Measurements from ENCODE around the gene PPY. TPM values are rescaled to one million over a fixed set of nuclear protein-coding genes. Genes with fewer than 3 reads are reported as not detected.
"Not testable (repeated sequence)": the region's sequence is repeated elsewhere in the genome, so short reads cannot be mapped to it uniquely, and the experiment has no call there.

The PPY gene
- total RNA-seq, 3 donors from 2014 or later: not detected

DNA sequence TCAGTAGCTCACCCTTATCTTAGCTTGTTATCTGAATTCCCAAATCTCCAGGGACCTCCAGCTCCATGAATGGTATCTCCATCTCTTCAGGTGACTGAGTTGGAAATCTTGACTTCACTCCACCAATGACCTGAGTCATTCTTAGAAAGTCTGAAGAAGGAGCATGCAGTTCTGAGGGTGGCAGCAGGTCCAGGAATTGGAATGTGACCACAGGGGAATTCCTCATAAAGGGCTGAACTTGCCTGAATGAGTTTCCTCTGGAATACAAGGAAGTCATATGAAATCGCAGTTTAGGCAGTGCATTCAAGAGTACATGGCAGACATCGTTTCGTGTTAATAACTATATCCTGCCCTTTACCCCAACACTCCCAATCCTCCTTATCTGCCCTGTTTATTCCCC is 24.0 kb upstream of the PPY start:
- no peak for DNase-seq (ENCODE audit: low spot score in 2 of 2)
- no peaks in the 10 kb centered on the region for H3K9me3 ChIP-seq
- H3K27me3 ChIP-seq: no peaks in the 10 kb centered on the region
- intact Hi-C loops (cut with DNase I; ENCODE audit: low total_unique reads): no loop called here
- no peaks in the 10 kb centered on the region for H3K4me1 ChIP-seq
- H3K4me3 ChIP-seq: no peak overlapping the region
- H3K27ac ChIP-seq: no peak overlapping the region
- H3K36me3 ChIP-seq: no peaks in the 10 kb centered on the region
- TF ChIP-seq POLR2A (IDR thresholded peaks at IDR 0.05) (no peak), POLR2AphosphoS5 (IDR thresholded peaks at IDR 0.05) (no peak)
- TF ChIP-seq, protein P1, sequence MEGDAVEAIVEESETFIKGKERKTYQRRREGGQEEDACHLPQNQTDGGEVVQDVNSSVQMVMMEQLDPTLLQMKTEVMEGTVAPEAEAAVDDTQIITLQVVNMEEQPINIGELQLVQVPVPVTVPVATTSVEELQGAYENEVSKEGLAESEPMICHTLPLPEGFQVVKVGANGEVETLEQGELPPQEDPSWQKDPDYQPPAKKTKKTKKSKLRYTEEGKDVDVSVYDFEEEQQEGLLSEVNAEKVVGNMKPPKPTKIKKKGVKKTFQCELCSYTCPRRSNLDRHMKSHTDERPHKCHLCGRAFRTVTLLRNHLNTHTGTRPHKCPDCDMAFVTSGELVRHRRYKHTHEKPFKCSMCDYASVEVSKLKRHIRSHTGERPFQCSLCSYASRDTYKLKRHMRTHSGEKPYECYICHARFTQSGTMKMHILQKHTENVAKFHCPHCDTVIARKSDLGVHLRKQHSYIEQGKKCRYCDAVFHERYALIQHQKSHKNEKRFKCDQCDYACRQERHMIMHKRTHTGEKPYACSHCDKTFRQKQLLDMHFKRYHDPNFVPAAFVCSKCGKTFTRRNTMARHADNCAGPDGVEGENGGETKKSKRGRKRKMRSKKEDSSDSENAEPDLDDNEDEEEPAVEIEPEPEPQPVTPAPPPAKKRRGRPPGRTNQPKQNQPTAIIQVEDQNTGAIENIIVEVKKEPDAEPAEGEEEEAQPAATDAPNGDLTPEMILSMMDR (IDR thresholded peaks at IDR 0.05): no peak

DNA sequence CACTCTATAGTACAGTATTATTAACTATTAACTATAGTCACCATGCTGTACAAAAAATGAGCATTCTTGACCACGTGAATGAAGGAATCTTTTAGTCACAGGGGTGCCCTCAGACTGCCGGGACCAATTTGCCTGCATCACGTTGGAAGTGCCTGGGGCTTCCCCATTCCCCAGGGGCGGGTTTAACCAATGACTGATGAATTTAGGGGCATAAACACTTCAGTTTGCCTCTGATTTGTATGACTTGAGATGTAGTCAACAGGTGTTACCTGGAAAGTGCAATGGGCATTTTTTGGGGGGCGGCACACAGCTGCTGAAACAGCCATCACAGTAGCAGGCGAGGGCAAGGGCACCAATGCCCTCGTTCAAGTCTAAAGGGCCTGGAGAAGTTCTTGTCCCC is 20.2 kb upstream of the PPY start:
- Histone ChIP-seq H3K9me3 (no peaks in the 10 kb centered on the region), H3K4me1 (no peaks in the 10 kb centered on the region), H3K27ac (no peak overlapping the region), H3K36me3 (no peaks in the 10 kb centered on the region), H3K27me3 (no peaks in the 10 kb centered on the region), H3K4me3 (no peak overlapping the region)
- TF ChIP-seq POLR2AphosphoS5 (IDR thresholded peaks at IDR 0.05): no peak
- TF ChIP-seq, protein P1 (IDR thresholded peaks at IDR 0.05): no peak
- intact Hi-C loops (cut with DNase I; ENCODE audit: low total_unique reads): no loop called here
- no peak for DNase-seq (ENCODE audit: low spot score in 2 of 2)

DNA sequence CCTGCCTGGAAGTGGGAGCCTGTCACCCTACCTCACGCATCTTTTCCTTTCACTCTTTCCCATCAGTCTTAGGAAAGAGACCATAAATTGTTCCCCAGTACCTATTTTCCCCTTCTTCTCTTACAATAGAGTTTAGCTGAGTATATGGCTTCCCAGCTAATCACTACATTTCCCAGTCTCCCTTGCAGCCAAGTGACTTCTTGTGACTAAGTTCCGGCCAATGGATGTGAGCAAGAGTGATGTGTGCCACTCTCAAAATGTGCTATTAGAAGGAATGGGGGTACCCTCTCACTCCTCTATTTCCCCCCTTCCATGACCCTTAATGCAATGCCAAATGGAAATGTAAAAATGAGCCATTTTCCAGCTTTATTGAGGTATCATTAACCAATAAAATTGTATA is 19.7 kb upstream of the PPY start:
- no peaks in the 10 kb centered on the region for H3K4me1 ChIP-seq
- no peaks in the 10 kb centered on the region for H3K36me3 ChIP-seq
- no peak overlapping the region for H3K27ac ChIP-seq
- intact Hi-C loops (cut with DNase I; ENCODE audit: low total_unique reads): no loop called here
- H3K4me3 ChIP-seq: no peak overlapping the region
- no peaks in the 10 kb centered on the region for H3K9me3 ChIP-seq
- no peak for DNase-seq (ENCODE audit: low spot score in 2 of 2)
- H3K27me3 ChIP-seq: no peaks in the 10 kb centered on the region
- TF ChIP-seq POLR2A (IDR thresholded peaks at IDR 0.05) (no peak), POLR2AphosphoS5 (IDR thresholded peaks at IDR 0.05) (no peak)
- TF ChIP-seq, protein P1 (IDR thresholded peaks at IDR 0.05): no peak

DNA sequence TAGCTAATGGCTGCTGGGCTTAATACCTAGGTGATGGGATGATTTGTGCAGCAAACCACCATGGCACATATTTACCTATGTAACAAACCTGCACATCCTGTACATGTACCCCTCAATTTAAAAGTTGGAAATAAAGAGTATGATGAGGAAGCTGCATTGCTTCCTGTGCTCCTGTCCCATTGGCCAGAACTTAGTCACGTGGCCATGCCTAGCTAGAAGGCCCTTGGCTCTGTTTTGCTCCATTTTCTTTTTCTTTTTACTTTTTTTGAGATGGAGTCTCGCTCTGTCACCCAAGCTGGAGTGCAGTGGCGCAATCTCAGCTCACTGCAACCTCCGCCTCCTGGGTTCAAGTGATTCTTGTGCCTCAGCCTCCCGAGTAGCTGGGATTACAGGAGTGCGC is 19.0 kb upstream of the PPY start:
- H3K27ac ChIP-seq; H3K27me3 ChIP-seq; H3K9me3 ChIP-seq; DNase-seq (ENCODE audit: low spot score in 2 of 2); intact Hi-C loops (cut with DNase I; ENCODE audit: low total_unique reads); H3K4me1 ChIP-seq; H3K4me3 ChIP-seq; H3K36me3 ChIP-seq: not testable (repeated sequence)

DNA sequence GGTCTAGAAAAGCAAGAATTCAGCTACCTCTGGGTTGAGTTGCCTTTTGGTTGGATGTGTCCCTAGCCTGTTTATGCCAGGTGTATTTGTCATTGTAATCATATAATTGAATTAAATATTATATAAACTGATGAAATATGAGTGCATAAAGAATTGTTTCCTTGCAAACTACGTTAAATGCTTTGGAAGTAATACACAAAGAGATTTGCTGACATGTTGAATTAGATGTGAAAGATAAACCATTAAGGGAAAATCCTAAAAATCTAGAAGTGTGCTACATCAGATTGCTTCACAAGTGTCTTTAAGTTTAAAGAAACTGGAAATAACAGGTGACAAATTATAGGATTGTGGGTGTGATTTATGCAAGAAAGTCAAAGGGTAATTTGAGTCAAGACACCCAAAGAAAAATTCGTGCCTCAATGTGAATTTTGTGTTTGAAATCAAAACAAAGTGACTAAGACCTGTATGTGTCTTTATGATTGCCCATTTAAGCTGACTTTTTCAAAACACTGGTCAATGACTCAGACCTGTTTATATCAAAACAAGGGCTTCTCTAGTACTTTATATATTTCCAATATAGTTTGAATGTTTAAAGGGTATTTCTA is 16.6 kb upstream of the PPY start:
- DNase-seq (ENCODE audit: low spot score in 2 of 2): no peak
- Histone ChIP-seq H3K4me1 (no peaks in the 10 kb centered on the region), H3K27me3 (no peaks in the 10 kb centered on the region), H3K36me3 (no peaks in the 10 kb centered on the region), H3K4me3 (no peak overlapping the region), H3K9me3 (no peaks in the 10 kb centered on the region), H3K27ac (no peak overlapping the region)
- intact Hi-C loops (cut with DNase I; ENCODE audit: low total_unique reads): no loop called here
- TF ChIP-seq POLR2AphosphoS5 (IDR thresholded peaks at IDR 0.05): no peak
- TF ChIP-seq, protein P1 (IDR thresholded peaks at IDR 0.05): no peak

DNA sequence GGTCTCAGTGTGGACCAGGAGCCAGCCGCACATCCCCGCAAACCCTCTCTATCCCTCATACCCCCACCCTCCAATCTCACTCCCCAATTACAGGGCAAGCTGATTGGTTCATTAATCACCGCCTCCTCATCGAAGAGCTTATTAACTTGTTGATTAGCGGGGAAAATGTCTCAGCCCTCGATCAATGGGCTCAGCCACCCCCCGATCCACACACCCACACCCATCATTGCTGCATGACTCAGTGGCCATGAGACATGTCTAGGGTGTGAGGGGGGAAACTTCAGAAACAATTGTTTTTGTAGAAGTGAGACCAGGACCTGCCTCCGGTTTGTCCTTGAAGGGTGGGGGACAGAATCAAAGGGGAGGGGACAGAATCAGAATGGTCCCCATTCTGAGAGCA is 13.9 kb upstream of the PPY start:
- no peaks in the 10 kb centered on the region for H3K36me3 ChIP-seq
- TF ChIP-seq POLR2AphosphoS5 (IDR thresholded peaks at IDR 0.05) (no peak), POLR2A (IDR thresholded peaks at IDR 0.05) (no peak)
- TF ChIP-seq, protein P1 (IDR thresholded peaks at IDR 0.05): no peak
- H3K4me1 ChIP-seq: no peaks in the 10 kb centered on the region
- no peak overlapping the region for H3K27ac ChIP-seq
- H3K4me3 ChIP-seq: no peak overlapping the region
- peaks cover 4 to 23% of the 10 kb centered on the region in 2 donors for H3K27me3 ChIP-seq
- intact Hi-C loops (cut with DNase I; ENCODE audit: low total_unique reads): no loop called here
- no peaks in the 10 kb centered on the region for H3K9me3 ChIP-seq
- no peak for DNase-seq (ENCODE audit: low spot score in 2 of 2)
